Measurements from ENCODE around the gene FBXW5. TPM values are rescaled to one million over a fixed set of nuclear protein-coding genes. Genes with fewer than 3 reads are reported as not detected.

FBXW5 gene
- total RNA-seq, 1 experiment from 2014 or later: 50.8 TPM

GRCh38 chr9:136961279-136962065, 16.9 kb upstream of the FBXW5 start:
- intact Hi-C loops (cut with micrococcal nuclease; ENCODE audit: unreplicated experiment): no loop called here
- no TSS peak for BruUV-seq (replicated peaks)
- no peak for DNase-seq
- peaks cover 11% of the 10 kb centered on the region for H3K36me3 Mint-ChIP-seq (ENCODE audit: insufficient read depth, unreplicated experiment)
- no peaks in the 10 kb centered on the region for H3K9me3 Mint-ChIP-seq (ENCODE audit: low read depth, unreplicated experiment)
- no peak for TF ChIP-seq CTCF (IDR thresholded peaks at IDR 0.05; ENCODE audit: unreplicated experiment)
- no peaks in the 10 kb centered on the region for H3K27me3 Mint-ChIP-seq (ENCODE audit: unreplicated experiment)
- no peaks in the 10 kb centered on the region for H3K4me1 Mint-ChIP-seq (ENCODE audit: low read depth, unreplicated experiment)
- CTCF ChIA-PET: no interaction called here
- no peak overlapping the region for H3K4me3 Mint-ChIP-seq (ENCODE audit: low read depth, unreplicated experiment)
- no peak overlapping the region for H3K27ac Mint-ChIP-seq (ENCODE audit: unreplicated experiment)

- H3K9me3 Mint-ChIP-seq (ENCODE audit: low read depth, unreplicated experiment): no peaks in the 10 kb centered on the region
- no peak overlapping the region for H3K27ac Mint-ChIP-seq (ENCODE audit: unreplicated experiment)
- no peak for DNase-seq
- BruUV-seq (replicated peaks): no TSS peak
- CTCF ChIA-PET: no interaction called here
- H3K4me1 Mint-ChIP-seq (ENCODE audit: low read depth, unreplicated experiment): no peaks in the 10 kb centered on the region
- intact Hi-C loops (cut with micrococcal nuclease; ENCODE audit: unreplicated experiment): no loop called here
- no peak for TF ChIP-seq CTCF (IDR thresholded peaks at IDR 0.05; ENCODE audit: unreplicated experiment)
- H3K27me3 Mint-ChIP-seq (ENCODE audit: unreplicated experiment): no peaks in the 10 kb centered on the region
- H3K4me3 Mint-ChIP-seq (ENCODE audit: low read depth, unreplicated experiment): no peak overlapping the region
- H3K36me3 Mint-ChIP-seq (ENCODE audit: insufficient read depth, unreplicated experiment): peaks cover 7% of the 10 kb centered on the region
Observed at GRCh38 chr9:136960938-136961275, 16.4 kb upstream of the FBXW5 start.

DNA sequence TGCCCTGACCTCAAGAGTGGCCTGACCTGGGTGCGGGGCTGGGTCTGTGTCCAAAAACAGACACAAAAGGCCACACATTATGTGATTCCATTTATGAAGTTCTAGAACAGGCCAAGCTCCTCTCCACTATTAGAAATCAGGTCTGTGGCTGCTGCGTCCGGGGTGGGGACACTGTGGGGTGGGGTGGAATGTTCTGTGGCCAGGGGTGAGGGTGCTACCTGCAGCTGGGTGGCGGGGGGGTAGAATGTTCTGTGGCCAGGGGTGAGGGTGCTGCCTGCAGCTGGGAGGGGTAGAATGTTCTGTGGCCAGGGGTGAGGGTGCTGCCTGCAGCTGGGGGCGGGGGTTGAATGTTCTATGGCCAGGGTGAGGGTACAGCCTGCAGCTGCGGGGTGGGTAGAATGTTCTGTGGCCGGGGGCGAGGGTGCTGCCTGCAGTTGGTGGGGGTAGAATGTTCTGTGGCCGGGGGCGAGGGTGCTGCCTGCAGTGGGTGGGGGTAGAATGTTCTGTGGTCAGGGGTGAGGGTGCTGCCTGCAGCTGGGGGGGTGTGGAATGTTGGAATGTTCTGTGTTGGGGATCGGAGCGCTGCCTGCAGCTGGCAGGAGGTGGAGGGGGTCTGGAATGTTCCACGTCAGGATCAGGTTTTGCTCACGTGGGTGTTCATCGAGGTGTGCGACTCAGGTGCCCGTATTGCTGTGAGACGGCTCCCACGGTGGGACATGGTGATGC, 15.8 kb upstream of the FBXW5 start:
- intact Hi-C loops (cut with micrococcal nuclease; ENCODE audit: unreplicated experiment): no loop called here
- DNase-seq: no peak
- Mint-ChIP-seq H3K36me3 (ENCODE audit: insufficient read depth, unreplicated experiment) (peaks cover 3% of the 10 kb centered on the region), H3K4me1 (ENCODE audit: low read depth, unreplicated experiment) (no peaks in the 10 kb centered on the region), H3K9me3 (ENCODE audit: low read depth, unreplicated experiment) (no peaks in the 10 kb centered on the region), H3K4me3 (ENCODE audit: low read depth, unreplicated experiment) (no peak overlapping the region), H3K27me3 (ENCODE audit: unreplicated experiment) (no peaks in the 10 kb centered on the region), H3K27ac (ENCODE audit: unreplicated experiment) (no peak overlapping the region)
- no peak for TF ChIP-seq CTCF (IDR thresholded peaks at IDR 0.05; ENCODE audit: unreplicated experiment)
- CTCF ChIA-PET: no interaction called here
- BruUV-seq (replicated peaks): no TSS peak

- Mint-ChIP-seq H3K27ac (ENCODE audit: unreplicated experiment) (no peak overlapping the region), H3K4me1 (ENCODE audit: low read depth, unreplicated experiment) (no peaks in the 10 kb centered on the region), H3K36me3 (ENCODE audit: insufficient read depth, unreplicated experiment) (peaks cover 3% of the 10 kb centered on the region), H3K9me3 (ENCODE audit: low read depth, unreplicated experiment) (no peaks in the 10 kb centered on the region), H3K4me3 (ENCODE audit: low read depth, unreplicated experiment) (no peak overlapping the region), H3K27me3 (ENCODE audit: unreplicated experiment) (no peaks in the 10 kb centered on the region)
- no TSS peak for BruUV-seq (replicated peaks)
- DNase-seq: no peak
- intact Hi-C loops (cut with micrococcal nuclease; ENCODE audit: unreplicated experiment): no loop called here
- no peak for TF ChIP-seq CTCF (IDR thresholded peaks at IDR 0.05; ENCODE audit: unreplicated experiment)
- CTCF ChIA-PET: no interaction called here
Observed at GRCh38 chr9:136958898-136959850, 14.6 kb upstream of the FBXW5 start.
